K562 (cell line): ENCODE results near the gene LAMA1.

ENCODE experiments used
- KAT2B ChIP-seq: IDR thresholded peaks from one replicate; pipeline ENCODE4 v1.6.1; 2012; ENCODE audit warnings: low read depth, mild to moderate bottlenecking, control low read depth, inconsistent platforms, low read length, moderate library complexity
- SETDB1 ChIP-seq: IDR thresholded peaks from one replicate; pipeline ENCODE4 v1.6.1; 2012; ENCODE audit warnings: low read length, control low read depth, inconsistent platforms
- TFAM ChIP-seq: fragments of 250-450 bp; sonication (Bioruptor Pico); conservative IDR thresholded peaks from 2 replicates; pipeline ENCODE4 v1.5.0; 2021; ENCODE audit warnings: mild to moderate bottlenecking, moderate library complexity
- ZBTB1 ChIP-seq: sonication (generic); formaldehyde crosslinking; IDR thresholded peaks from 2 replicates; pipeline ENCODE4 v1.8.1; 2023; ENCODE audit warnings: missing genetic modification reagents, low read depth, mild to moderate bottlenecking, borderline replicate concordance
- TF ChIP-seq, protein P1 (sequence below), 3 experiments: IDR thresholded peaks in 2 of 3; conservative IDR thresholded peaks in 1 of 3; 2 replicates each; pipeline ENCODE4 v1.5.1; 2011 to 2012; ENCODE audit warnings: low read length in 3 of 3, mild to moderate bottlenecking in 3 of 3, control low read depth in 2 of 3, improper control_type of control experiment in 1 of 3, inconsistent platforms in 1 of 3, low read depth in 1 of 3, mixed read lengths in 1 of 3, moderate library complexity in 1 of 3; ENCODE audit not compliant: insufficient read depth in 2 of 3
- TF ChIP-seq, protein P2 (sequence below): IDR thresholded peaks from 3 replicates; pipeline ENCODE4 v1.6.1; 2011; ENCODE audit warnings: borderline replicate concordance, mild to moderate bottlenecking, moderate library complexity; ENCODE audit not compliant: insufficient read length; ENCODE audit errors: extremely low read depth
- TF ChIP-seq, protein P3 (sequence below): sonication (generic); formaldehyde crosslinking; IDR thresholded peaks from 2 replicates; pipeline ENCODE4 v1.9.0; 2022; ENCODE audit warnings: mild to moderate bottlenecking, missing genetic modification reagents

DNA sequence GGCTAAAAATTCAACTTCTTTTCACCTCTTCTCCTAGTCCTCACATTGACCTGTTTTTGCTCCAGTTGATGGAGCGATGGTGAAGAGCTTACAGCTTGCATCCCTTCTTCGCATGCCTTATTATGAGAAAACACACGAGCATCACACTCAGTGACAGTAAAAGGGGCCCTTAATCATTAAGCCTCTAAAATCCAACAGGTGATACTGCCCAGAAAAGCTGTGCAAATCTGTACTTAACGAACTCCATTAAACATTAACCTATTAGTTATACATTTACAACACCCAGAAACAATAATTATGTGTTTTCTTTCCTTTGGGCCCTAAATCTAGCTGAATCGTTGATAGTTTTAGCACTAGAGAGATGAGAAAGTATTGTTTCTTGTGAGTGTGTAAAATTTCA lies 54.8 kb downstream of the LAMA1 start:
- TF ChIP-seq ZBTB1 (CRISPR knock-in tag): no peak
- no peak for TF ChIP-seq TFAM
- TF ChIP-seq SETDB1: no peak
- TF ChIP-seq, protein P1, sequence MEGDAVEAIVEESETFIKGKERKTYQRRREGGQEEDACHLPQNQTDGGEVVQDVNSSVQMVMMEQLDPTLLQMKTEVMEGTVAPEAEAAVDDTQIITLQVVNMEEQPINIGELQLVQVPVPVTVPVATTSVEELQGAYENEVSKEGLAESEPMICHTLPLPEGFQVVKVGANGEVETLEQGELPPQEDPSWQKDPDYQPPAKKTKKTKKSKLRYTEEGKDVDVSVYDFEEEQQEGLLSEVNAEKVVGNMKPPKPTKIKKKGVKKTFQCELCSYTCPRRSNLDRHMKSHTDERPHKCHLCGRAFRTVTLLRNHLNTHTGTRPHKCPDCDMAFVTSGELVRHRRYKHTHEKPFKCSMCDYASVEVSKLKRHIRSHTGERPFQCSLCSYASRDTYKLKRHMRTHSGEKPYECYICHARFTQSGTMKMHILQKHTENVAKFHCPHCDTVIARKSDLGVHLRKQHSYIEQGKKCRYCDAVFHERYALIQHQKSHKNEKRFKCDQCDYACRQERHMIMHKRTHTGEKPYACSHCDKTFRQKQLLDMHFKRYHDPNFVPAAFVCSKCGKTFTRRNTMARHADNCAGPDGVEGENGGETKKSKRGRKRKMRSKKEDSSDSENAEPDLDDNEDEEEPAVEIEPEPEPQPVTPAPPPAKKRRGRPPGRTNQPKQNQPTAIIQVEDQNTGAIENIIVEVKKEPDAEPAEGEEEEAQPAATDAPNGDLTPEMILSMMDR (IDR thresholded peaks at IDR 0.05 in 2 of 3, conservative IDR thresholded peaks at IDR 0.05 in 1 of 3; ENCODE audit: insufficient read depth in 2 of 3, low read depth in 1 of 3, low read length in 3 of 3): no peak
- TF ChIP-seq, protein P2, sequence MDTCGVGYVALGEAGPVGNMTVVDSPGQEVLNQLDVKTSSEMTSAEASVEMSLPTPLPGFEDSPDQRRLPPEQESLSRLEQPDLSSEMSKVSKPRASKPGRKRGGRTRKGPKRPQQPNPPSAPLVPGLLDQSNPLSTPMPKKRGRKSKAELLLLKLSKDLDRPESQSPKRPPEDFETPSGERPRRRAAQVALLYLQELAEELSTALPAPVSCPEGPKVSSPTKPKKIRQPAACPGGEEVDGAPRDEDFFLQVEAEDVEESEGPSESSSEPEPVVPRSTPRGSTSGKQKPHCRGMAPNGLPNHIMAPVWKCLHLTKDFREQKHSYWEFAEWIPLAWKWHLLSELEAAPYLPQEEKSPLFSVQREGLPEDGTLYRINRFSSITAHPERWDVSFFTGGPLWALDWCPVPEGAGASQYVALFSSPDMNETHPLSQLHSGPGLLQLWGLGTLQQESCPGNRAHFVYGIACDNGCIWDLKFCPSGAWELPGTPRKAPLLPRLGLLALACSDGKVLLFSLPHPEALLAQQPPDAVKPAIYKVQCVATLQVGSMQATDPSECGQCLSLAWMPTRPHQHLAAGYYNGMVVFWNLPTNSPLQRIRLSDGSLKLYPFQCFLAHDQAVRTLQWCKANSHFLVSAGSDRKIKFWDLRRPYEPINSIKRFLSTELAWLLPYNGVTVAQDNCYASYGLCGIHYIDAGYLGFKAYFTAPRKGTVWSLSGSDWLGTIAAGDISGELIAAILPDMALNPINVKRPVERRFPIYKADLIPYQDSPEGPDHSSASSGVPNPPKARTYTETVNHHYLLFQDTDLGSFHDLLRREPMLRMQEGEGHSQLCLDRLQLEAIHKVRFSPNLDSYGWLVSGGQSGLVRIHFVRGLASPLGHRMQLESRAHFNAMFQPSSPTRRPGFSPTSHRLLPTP: no peak
- TF ChIP-seq, protein P3, sequence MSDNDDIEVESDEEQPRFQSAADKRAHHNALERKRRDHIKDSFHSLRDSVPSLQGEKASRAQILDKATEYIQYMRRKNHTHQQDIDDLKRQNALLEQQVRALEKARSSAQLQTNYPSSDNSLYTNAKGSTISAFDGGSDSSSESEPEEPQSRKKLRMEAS (CRISPR knock-in tag): no peak
- TF ChIP-seq KAT2B: no peak
